ENCODE measurements around the gene PLXDC2. TPM values are rescaled to one million over a fixed set of nuclear protein-coding genes. Genes with fewer than 3 reads are reported as not detected.
A peak's percentile ranks its signal among the peaks of the same experiment; 100 is the strongest.

Gene PLXDC2
- total and polyA plus RNA-seq, 2 experiments from 2014 or later, result 13.5 to 19.4 TPM

- TF ChIP-seq CTCF (conservative IDR thresholded peaks at IDR 0.05; ENCODE audit: low read depth in 2 of 2) (no peak), REST (IDR thresholded peaks at IDR 0.05; ENCODE audit: unreplicated experiment) (no peak), ZNF331 (CRISPR knock-in tag; IDR thresholded peaks at IDR 0.05; ENCODE audit: low read depth) (no peak), JUNB (IDR thresholded peaks at IDR 0.05; ENCODE audit: unreplicated experiment) (no peak), ZNF114 (CRISPR knock-in tag; IDR thresholded peaks at IDR 0.05) (no peak), EZH2 (IDR thresholded peaks at IDR 0.05; ENCODE audit: low read depth, unreplicated experiment) (no peak), NANOG (IDR thresholded peaks at IDR 0.05; ENCODE audit: borderline replicate concordance) (no peak), STAT1 (IDR thresholded peaks at IDR 0.05; ENCODE audit: unreplicated experiment) (no peak)
These were observed 259.5 kb downstream of the PLXDC2 start (continued) for GRCh38 chr10:20075713-20076112.

GRCh38 chr10:20084451-20084850, 268.2 kb downstream of the PLXDC2 start:
- TF ChIP-seq POLR2AphosphoS5 (IDR thresholded peaks at IDR 0.05; ENCODE audit: low read depth), result no peak
- no peak for TF ChIP-seq ZNF462 (CRISPR knock-in tag; IDR thresholded peaks at IDR 0.05)
- TF ChIP-seq ETS1 (IDR thresholded peaks at IDR 0.05), result no peak
- Histone ChIP-seq H2AFZ (no peak overlapping the region), H3K36me3 (ENCODE audit: insufficient read depth) (no peaks in the 10 kb centered on the region), H3K27ac (ENCODE audit: low read depth) (no peak overlapping the region), H3K27me3 (ENCODE audit: insufficient read depth) (no peaks in the 10 kb centered on the region), H3K4me2 (no peak overlapping the region), H3K9me2 (ENCODE audit: insufficient read depth) (no peaks in the 10 kb centered on the region), H3K4me3 (no peak overlapping the region), H4K20me1 (replicated peaks; ENCODE audit: insufficient read depth) (no peaks in the 10 kb centered on the region), H3K4me1 (ENCODE audit: insufficient read depth) (no peaks in the 10 kb centered on the region), H3F3A (replicated peaks; ENCODE audit: low read depth) (no peaks in the 10 kb centered on the region), H3K79me2 (replicated peaks; ENCODE audit: insufficient read depth) (no peaks in the 10 kb centered on the region)
- H3K9me3 Mint-ChIP-seq, result peaks cover 3% of the 10 kb centered on the region; the same call in 1 of the 3 replicates
- H3K36me3 Mint-ChIP-seq (ENCODE audit: low read depth), result peaks cover 13% of the 10 kb centered on the region
- DNase-seq (ENCODE audit: low spot score), result no peak
- H3K27me3 Mint-ChIP-seq (ENCODE audit: insufficient read depth, low read depth, poor library complexity), result peaks cover 3% of the 10 kb centered on the region
- peak; percentile 38; the same call in 2 of the 3 replicates for ATAC-seq
- peaks cover 16% of the 10 kb centered on the region for H3K4me1 Mint-ChIP-seq
- H3K4me3 Mint-ChIP-seq, result no peak overlapping the region
- H3K27ac Mint-ChIP-seq, result no peak overlapping the region
